Lower leg skin (tissue), 4 donors: Measurements from ENCODE around the gene SEC22A. TPM values are rescaled to one million over a fixed set of nuclear protein-coding genes. Genes with fewer than 3 reads are reported as not detected.
A peak's percentile ranks its signal among the peaks of the same experiment; 100 is the strongest.

Experiments
- DNase-seq, 2 donors: peaks; one replicate each; pipeline ENCODE4 v3.0.0-alpha.2; 2019; ENCODE audit warnings: low spot score in 2 of 2
- H3K4me3 ChIP-seq: fragments of 200-600 bp; sonication (generic); 2 replicates; pipeline ENCODE4 v1.5.1; 2017; ENCODE audit warnings: mild to moderate bottlenecking, low read depth; ENCODE audit not compliant: poor library complexity, severe bottlenecking
- CTCF ChIP-seq, 3 donors: fragments of 450-650 bp; IDR thresholded peaks; one replicate each; pipeline ENCODE4 v1.5.1; 2016; ENCODE audit warnings: antibody characterized with exemption in 3 of 3, mild to moderate bottlenecking in 3 of 3, moderate library complexity in 2 of 3
- POLR2A ChIP-seq, 2 donors: fragments of 450-650 bp; IDR thresholded peaks; one replicate each; pipeline ENCODE4 v1.6.1; 2016 to 2017; ENCODE audit warnings: antibody characterized with exemption in 2 of 2, mild to moderate bottlenecking in 1 of 2, moderate library complexity in 1 of 2
- WGBS, 2 donors: methylation state at CpG; one replicate each; pipeline ENCODE4 v1.1.5; 2018; 5-methylcytosine and 5-hydroxymethylcytosine counted together
- intact Hi-C: fragments of 100-400 bp; cut with DNase I; formaldehyde crosslinking; loops from one replicate; pipeline ENCODE4 v1.15.0; 2023; ENCODE audit warnings: low total_unique reads
- total RNA-seq, 4 donors: library from RNA; depleted of rRNA; stranded (reverse); fragments of >200 nt; gene quantifications; one replicate each; pipeline ENCODE4 v1.1.0, GENCODE V29; 2016

SEC22A gene
- total RNA-seq: 10 to 100 TPM; 20.4 to 37.4 (median 28.2) TPM

GRCh38 chr3:123201557-123202427 is at the start of gene SEC22A:
Gene SEC22A (plus strand): TSS chr3:123201943. CDS start chr3:123209218, 7,275 bp downstream.
- peak; percentile 90 to 98 for DNase-seq
- TF ChIP-seq POLR2A (IDR thresholded peaks at IDR 0.05) (peak in 1 of 2 donors; percentile 36), CTCF (IDR thresholded peaks at IDR 0.05) (no peak)
- peak within 1 kb of the TSS; percentile 100 for H3K4me3 ChIP-seq
- intact Hi-C loops: no loop called here
- WGBS, 2 donors: 0% methylated on average over 58 to 60 of the region's 60 CpGs

- no peak for TF ChIP-seq POLR2A (IDR thresholded peaks at IDR 0.05)
- TF ChIP-seq CTCF (IDR thresholded peaks at IDR 0.05): no peak
- WGBS, 2 donors: 87 to 96% methylated on average over 3 of the region's 3 CpGs
These were observed 49.1 kb upstream of the SEC22A start for GRCh38 chr3:123152687-123153086.

GRCh38 chr3:123153125-123154019 is 48.4 kb upstream of the SEC22A start:
- WGBS, 2 donors: 85 to 90% methylated on average over 6 of the region's 6 CpGs
- H3K4me3 ChIP-seq: no peak overlapping the region
- peak in 1 of 2 donors; percentile 65 for DNase-seq
- no peak for TF ChIP-seq POLR2A (IDR thresholded peaks at IDR 0.05)
- TF ChIP-seq CTCF (IDR thresholded peaks at IDR 0.05): no peak
- intact Hi-C loops: no loop called here

More at GRCh38 chr3:123152687-123153086, 49.1 kb upstream of the SEC22A start:
- H3K4me3 ChIP-seq: no peak overlapping the region
- DNase-seq: peak in 1 of 2 donors; percentile 46
- intact Hi-C loops: no loop called here

GRCh38 chr3:123154020-123154985 is 47.4 kb upstream of the SEC22A start:
- intact Hi-C loops: no loop called here
- 89 to 92% methylated on average over 7 of the region's 7 CpGs for WGBS, 2 donors
- DNase-seq: peak; percentile 25 to 78
- TF ChIP-seq CTCF (IDR thresholded peaks at IDR 0.05) (no peak), POLR2A (IDR thresholded peaks at IDR 0.05) (no peak)
- H3K4me3 ChIP-seq: no peak overlapping the region

GRCh38 chr3:123155471-123156011 is 46.2 kb upstream of the SEC22A start:
- H3K4me3 ChIP-seq: no peak overlapping the region
- intact Hi-C loops: no loop called here
- no peak for TF ChIP-seq POLR2A (IDR thresholded peaks at IDR 0.05)
- TF ChIP-seq CTCF (IDR thresholded peaks at IDR 0.05): no peak
- 68 to 83% methylated on average over 8 to 9 of the region's 9 CpGs for WGBS, 2 donors
- peak; percentile 14 to 52 for DNase-seq
